Measurements from ENCODE around the gene RCN2.

The RCN2 gene

DNA sequence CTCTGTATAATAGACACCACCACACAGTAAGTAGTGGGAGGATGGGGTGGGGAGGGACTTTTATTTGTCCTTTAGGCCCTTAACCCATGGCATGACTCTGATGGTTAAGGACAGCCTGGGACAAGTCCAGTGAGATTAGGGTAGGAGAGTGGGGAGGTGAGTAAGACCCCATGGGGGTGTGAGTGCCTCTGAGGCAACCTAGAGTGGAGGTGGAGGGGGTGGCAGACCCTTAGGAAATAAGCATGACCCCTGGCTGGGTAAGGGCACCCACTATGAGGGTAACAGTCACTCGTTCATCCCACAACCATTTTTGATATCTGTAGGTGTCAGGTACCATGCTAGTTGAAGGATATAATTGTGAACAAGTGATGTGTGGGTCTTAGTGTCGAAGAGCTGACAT, 42.4 kb downstream of the RCN2 start:
- no peak for DNase-seq (ENCODE audit: low read depth, low spot score)

DNA sequence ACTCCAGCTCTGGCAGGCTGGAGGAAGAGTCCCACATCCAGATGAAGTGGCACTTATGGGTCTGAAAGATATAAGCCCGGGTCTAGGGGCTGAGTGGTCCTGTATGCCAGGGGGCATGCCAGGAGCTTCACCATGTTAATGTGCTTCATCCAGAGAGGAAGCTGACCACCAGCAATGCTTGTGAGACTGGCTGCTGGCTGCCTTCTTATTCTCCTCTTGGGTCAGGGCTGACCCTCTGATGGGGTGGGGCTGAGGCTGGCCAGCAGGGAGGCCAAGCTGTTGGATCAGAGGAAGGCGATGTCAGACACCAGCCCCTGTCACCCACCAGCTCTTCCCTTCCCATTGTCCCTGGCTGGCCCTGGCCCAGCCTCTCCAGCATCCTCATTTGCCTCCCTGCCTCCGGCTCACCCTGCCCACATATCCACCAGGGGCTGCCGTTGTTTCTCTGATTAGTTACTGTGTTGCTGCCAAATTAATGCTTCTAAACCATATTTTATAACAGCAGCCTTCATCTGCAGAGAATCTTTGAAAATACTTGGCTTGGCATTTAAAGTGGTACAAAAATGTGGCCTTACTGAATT, 43.0 kb downstream of the RCN2 start:
- DNase-seq (ENCODE audit: low read depth, low spot score): no peak

DNA sequence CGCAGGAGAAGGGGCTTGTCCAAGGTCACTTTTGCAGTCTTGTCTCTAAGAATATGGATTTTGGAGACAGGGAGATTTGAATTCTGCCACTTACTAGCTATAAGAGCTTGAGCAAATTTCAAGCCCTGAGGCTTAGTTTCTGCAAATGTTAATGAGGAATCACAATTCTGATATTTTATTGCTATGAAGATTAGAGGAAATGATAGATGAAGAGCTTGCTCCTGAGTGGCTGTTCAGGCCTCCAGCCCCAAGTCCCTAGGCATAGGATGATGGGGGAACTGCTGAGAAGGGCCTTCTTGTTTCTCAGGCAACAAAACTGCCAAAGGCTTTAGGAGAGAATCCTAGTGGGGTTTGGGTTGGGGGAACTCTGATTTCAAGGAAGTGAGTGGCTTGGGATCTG, 44.6 kb downstream of the RCN2 start:
- no peak for DNase-seq (ENCODE audit: low read depth, low spot score)

DNA sequence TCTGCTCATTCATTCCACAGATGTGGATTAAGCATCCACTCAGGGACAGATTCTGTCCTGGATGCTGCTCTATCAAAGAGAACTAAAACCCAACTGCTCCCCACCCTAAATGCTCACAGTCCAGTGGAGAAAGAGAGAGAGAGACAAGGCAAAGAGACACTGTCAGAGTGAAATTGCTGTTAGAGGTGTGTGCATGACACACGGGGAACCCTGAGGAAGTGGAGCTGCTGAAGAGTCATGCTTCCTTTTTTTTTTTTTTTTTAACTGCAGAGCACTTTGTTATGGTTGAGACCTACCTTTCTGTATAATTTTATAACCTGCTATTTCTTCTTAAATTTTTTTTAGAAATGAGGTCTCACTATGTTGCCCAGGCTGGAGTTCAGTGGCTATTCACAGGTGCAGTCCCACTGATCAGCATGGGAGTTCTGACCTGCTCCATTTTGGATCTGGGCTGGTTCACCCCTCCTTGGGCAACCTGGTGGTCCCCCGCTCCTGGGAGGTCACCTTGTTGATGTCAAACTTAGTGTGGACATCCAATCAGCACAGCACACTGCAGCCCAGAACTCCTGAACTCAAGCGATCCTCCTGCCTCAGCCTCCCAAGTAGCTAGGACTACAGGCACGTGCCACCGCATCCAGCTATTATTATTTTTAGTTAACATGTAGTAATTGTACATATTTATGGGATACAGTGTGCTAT, 45.2 kb downstream of the RCN2 start:
- DNase-seq (ENCODE audit: low read depth, low spot score): no peak

DNA sequence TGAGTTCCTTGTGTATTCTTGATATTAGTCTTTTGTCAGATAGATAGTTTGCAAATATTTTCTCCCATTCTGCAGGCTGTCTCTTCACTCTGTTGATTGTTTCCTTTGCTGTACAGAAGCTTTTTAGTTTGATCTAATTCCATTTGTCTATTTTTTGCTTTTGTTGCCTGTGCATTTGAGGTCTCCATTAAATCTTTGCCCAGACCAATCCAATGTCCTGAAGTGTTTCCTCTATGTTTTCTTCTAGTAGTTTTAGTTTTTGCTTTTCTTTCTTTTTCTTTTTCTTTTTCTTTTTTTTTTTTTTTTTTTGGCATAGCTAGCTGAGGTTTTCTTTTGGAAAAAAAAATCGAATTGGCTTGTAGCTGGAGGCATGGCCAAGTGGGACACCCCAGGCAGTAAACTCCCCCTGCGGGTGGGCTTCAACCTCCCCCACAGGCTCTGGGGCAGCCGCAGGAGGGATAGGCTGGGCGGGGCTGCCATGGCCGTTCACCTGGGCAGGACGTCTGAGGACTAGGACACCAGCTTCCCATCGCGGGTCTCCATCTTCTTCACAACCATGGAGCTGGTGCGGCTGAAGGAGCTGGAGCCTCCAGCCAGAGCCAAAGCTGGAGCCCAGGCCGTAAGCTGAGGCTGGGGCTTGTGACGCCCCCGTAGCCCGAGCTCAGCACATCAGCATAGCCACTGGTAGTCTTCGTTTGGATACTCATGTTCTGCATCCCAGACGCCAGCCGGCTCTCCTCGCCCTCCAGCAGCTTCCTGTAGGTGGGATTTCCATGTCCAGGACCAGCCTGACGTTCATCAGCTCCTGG, 47.2 kb downstream of the RCN2 start:
- DNase-seq (ENCODE audit: low read depth, low spot score): no peak

DNA sequence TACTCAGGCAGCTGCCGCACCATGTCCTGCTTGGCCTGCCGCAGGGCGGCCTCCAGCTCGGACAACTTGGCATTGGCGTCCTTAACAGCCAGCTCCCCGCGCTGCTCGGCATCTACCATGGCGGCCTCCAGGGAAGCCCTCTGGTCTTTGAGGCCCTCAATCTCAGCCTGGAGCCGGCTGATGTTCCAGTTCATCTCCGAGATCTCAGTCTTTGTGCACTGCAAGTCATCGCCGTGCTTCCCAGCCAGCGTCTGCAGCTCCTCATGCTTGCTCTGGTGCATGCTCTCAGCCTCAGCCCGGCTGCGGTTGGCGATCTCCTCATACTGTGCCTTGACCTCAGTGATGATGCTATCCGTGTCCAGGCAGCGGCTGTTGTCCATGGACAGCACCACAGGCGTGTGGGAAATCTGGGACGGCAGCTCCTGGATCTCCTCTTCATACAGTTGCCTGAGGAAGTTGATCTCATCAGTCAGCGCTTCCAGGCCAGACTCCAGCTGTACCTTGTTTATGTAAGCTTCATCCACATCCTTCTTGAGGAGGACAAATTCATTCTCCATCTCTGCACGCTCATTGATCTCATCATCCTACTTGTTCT, 47.9 kb downstream of the RCN2 start:
- DNase-seq (ENCODE audit: low read depth, low spot score): no peak

DNA sequence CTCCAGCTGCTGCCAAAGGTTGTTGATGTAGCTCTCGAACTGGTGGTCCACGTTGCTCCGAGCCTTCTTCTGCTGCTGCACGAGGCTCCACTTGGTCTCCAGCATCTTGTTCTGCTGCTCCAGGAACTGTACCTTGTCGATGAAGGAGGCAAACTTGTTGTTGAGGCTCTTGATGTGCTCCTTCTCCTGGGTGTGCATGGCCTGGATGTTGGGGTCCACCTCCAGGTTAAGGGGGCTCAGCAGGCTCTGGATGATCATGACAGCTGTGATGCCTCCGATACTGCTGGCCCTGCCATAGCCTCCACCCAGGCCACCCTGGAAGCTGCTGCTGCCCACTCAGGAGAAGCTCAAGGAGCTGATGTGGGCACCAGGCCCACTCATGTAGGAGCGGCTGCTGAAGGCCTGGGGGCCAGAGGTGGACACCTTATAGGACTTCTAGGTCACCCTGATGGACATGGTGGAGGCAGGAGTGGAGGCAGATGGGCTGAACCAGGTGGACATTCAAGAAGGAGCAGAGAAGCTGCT, 48.5 kb downstream of the RCN2 start:
- DNase-seq (ENCODE audit: low read depth, low spot score): no peak

DNA sequence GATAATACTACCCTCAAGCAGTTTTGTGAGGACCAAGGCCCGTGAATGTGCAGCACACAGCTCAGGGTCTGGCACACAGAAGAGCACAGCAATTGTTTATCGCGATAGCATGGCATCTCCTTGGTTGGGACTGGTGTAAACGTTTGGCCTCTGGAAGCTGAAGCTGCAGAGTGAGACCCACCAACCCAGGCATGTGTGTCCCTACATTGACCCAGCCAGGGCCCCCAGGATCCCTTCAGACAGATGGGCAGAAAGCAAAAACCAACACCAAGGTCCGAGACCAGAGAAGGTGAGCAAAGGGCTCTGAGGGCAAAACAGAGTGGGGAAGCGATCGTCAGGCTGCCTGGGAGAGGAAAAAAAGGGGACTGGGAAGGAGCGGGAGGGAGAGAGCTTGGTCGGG, 50.8 kb downstream of the RCN2 start:
- no peak for DNase-seq (ENCODE audit: low read depth, low spot score)

DNA sequence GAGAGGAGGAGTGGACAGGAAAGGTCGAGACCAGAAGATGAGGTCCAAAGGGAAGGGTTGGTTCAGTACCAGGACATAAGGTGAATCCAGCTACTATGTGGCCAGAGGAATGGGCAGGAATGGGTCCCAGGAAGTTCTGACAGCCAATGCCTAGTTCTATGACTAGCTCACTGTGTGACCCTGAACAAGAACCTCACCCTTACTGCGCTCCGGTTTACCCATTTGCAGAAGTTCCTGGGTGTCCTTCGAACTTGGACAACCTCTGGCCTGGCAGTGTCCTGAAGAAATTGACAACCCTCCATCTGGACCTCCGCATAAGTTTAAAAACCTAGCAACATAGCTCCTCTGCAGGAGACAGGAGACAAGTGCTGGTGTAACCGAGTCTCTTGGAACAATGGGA, 51.2 kb downstream of the RCN2 start:
- DNase-seq (ENCODE audit: low read depth, low spot score): no peak

DNA sequence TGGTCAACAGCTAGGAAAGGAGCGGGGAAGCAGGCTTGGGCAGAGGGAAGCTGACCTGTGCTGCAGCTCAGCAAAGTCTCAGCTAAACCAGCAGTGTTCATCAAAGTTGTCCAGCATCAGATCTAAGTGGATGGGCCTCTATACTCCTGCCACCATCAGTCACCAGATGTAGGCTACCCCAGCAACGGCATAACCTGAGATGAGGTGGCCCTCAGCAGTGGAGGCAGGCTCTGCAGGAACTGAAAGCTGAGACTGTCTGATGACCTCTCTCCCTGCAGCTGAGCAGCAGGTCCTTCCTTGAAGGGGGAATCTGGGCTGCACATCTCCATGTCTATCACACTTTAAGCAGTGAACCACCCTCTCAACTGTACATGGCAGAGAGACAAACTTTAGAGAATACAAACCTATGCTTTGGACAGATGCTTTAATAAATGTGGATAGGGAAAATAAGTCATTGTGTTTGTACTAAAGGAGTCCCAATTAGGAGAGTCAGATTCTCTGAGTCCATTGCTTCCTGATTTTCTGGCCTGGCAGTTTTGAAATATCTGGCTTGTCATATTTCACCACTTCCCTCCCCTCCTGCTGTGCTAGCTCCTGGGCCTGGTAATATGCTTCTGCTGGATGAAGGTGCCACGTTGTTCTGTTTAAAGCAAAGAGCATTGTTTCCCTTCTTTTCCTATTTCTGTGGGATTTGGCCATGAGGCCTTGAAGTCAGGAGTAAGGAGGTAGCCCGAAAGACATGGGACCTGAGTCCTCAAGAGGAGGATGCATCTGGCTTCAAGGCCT, 52.2 kb downstream of the RCN2 start:
- no peak for DNase-seq (ENCODE audit: low read depth, low spot score)

DNA sequence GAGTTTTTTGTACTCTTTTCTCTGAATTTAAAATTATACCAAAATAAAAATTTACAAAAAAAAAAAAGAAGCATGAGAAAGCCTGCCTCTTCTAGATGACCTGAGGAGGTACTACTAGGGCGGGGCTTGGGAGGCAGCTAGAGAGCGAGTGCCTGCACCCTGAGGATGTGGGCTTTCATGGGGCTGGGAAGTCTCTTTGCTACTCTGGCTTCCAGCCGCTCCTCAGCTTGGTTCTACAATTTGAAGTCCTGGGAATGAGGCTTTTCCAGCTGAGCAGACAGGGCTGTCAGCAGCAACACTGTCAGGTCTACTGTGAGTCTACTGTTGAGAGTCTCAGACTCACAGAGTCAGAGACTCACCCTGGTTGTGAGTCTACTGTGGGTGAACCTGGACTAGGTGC, 55.2 kb downstream of the RCN2 start:
- no peak for DNase-seq (ENCODE audit: low read depth, low spot score)

DNA sequence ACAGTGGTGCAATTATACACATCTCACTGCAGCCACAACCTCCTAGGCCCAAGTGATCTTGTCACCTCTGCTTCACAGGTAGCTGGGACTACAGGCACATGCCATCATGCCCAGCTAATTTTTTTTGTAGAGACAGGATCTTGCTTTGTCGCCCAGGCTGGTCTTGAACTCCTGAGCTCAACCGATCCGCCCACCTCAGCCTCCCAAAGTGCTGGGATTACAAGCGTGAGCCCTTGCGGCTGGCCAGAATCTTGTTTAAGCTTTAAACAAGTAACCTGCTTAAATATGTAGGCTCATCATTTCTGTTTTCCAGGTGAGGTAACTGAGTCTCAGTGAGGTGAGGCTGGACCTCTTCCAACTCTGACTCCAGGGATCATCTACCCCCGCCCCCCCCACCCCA, 55.7 kb downstream of the RCN2 start:
- DNase-seq (ENCODE audit: low read depth, low spot score): no peak

DNA sequence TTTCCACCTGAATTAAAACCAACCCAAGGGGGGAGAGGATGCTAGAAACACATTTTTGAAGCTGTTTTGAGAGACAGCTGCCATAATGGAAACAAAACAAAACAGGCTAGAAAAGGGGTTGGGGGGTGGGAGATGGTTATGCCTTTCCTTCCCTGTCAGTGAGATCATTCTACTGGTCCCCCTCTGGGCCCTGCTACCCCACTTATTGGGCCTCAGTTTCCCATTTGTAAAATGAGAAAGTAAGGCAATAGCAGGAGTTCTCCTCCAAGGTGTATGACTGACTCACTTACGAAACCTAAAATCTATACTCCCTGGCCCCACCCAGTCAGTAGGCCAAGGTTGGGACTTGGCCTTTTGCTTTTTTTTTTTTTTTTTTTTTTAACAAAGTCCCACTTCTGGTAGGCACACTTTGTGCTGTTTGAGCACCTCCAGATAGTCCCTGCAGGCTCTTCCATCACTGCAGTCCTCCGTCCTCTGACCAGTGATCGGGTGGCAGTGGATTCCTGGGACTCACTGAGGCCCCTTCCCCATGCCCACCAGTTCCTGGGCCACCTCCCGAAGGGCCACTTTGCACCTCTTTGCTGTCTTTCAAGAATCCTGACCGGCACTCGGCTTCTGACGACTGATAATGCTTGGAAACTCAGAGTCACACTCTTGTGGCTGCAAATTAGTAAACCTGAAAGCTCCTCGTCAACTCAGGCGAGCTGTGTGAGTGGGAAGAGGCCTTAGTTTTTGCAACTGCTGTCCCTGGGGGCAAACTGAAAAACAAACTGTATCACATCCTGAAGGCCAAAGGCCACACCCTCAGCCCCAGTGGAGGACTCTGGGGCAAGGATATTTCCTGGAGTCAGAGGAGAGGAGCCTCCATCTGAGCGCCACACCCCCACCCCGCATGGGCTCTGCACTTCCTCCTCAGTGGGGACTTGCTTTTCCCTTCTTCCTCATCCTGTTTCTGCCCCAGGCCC, 56.6 kb downstream of the RCN2 start:
- DNase-seq (ENCODE audit: low read depth, low spot score): no peak

DNA sequence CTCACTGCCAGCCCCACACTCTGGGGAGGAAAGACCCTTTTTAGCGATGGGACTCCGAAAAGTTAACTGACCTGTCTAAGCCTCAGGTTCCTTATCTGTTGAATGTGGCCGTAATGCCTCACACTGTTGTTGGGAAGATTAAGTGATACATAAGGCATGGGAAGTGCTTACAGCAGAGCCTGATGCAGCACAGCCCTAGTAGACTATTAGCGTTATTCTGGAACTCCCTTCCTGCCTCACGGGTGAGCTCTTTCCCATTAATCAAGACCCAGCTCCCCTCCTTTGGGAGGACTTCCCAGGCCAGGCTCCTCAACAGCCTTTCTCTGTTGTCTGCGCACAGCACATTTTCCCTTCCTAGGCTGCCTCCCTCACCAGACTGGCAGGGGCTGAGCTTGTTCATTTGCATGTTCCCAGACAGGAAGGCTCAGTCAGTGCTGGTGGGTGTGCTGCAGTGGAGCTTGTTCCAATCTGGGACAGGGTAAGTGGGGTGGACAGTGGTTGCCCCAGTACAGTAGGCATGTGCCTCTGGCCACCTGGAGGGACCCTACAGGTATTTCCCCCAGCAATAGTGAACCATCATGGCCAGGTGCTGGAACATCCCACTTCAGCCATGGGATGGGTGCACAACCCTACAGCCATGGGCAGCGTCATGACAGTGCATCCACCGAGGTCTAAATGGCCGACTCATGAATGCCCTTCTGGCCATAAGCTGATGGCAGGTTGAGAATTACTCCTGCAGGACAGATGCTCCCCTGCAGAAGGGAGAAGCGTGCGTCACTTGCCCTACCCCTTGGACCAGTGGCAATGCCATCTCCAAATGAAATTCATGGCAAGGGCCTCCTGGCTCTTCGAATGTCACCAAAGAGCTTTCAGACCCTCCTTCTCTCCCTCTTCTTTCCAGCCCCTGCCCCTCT, 57.6 kb downstream of the RCN2 start:
- no peak for DNase-seq (ENCODE audit: low read depth, low spot score)

DNA sequence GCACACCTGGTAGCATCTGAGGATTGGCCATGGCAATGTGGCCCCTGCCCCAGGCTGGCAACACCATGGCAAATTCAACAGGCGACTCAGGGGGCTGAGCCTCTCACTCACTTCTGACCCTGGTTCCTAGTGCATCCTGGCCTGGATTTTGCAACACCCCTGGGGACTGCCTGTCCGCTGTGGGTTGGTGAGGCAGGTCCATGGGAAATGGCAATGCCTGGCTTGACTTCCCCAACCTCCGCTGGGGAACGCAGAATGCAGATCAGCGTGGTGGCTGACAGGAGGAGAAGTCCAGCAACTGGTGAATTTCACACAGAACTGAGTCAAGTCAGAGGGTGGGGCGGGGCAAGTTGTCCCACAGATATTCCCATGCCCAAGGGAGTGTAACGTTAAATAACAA, 59.5 kb downstream of the RCN2 start:
- no peak for DNase-seq (ENCODE audit: low read depth, low spot score)

DNA sequence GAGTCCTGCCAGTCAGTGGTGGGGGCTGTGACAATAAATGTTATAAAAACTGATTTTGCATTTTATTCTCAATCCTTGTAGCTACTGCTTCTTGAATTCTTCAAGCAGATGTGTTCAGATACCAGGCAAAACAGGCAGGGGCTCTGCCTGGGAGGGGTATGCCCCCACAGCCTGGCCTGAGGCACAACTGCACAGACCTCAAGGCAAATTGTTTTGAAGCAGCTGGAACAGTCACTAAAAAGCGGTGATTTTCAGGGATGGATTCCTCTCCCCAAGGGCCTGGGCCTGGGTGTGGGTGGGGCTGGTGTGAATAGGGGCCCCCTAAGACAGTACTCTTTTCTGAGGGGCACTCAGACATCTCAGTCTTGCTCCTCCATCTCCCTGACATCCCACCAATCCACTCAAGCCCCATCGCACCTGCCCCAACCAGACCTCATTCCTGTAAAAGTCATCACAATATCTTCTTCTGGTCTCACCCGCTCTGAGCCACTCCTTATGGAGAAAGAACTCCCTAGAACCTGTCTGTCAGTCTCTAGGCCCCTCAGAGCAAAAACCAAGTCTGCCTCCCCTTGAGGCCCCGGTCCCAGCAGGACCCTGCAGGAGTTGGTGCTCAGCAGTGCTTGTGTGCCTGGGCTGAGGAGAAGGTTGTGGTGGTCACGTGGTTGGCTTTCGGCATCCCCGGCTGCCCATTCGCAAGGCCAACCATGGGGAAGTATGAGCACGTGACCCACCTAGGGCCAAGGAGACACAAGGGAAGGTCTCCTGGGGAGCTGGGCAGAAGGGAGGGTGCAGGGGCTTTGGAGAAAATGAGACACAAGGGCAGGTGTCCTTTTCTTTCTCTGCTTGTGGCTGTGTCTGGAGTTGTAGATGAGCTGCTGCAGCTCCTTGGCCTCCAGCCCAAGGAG, 60.4 kb downstream of the RCN2 start:
- no peak for DNase-seq (ENCODE audit: low read depth, low spot score)

DNA sequence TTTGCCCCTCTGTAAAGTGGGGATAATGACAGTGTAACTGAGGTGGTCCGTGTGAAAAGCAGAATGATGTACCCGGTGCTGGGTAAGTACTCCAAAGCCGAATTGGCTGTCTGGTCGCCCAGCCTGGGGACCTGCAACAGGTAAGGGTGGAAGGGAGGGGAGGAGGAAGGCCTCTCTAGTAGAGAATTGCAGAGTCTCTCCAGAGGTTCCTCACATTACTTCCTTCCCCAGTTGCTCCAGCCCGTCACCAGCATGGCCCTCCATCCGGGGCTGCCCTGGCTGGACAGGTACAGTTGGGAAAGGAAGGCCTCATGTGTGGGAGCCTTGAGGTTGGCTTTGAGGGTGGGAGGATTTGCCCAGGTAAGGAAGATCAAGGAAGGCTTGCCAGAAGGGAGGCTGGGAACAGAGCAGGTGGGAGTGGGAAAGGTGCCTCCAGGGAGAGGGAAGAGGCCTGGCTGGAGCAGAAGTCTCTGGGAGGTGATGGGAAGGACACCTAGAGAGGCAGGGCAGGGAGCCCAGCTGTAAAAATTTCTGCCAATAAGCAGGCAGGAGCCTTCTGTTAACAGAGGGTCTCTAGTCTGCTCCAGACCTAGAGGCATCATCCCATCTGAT, 61.7 kb downstream of the RCN2 start:
- no peak for DNase-seq (ENCODE audit: low read depth, low spot score)

DNA sequence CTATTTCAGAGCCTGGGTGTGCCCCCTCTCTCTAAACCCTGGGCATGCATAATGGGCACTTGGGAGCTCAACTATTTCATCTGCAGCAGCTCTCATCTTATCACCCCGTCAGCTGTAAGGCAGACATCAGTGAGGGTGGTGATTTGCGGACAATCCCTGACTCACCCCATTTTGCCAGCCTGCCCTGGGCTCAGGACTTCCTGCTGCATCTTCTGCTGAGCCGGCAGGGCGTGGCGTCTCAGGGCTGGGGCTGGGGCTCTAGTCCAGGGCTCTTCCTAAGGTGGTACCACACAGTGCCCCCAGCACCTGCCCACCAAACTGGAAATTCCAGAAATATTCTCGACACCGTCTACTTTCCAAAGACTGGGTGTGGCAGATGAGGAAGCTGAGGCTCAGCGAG, 62.5 kb downstream of the RCN2 start:
- DNase-seq (ENCODE audit: low read depth, low spot score): no peak

Measured in iPS DF 19.7 (cell line).